ENCODE data around the gene ABCC5.
A peak's percentile ranks its signal among the peaks of the same experiment; 100 is the strongest.

DNA sequence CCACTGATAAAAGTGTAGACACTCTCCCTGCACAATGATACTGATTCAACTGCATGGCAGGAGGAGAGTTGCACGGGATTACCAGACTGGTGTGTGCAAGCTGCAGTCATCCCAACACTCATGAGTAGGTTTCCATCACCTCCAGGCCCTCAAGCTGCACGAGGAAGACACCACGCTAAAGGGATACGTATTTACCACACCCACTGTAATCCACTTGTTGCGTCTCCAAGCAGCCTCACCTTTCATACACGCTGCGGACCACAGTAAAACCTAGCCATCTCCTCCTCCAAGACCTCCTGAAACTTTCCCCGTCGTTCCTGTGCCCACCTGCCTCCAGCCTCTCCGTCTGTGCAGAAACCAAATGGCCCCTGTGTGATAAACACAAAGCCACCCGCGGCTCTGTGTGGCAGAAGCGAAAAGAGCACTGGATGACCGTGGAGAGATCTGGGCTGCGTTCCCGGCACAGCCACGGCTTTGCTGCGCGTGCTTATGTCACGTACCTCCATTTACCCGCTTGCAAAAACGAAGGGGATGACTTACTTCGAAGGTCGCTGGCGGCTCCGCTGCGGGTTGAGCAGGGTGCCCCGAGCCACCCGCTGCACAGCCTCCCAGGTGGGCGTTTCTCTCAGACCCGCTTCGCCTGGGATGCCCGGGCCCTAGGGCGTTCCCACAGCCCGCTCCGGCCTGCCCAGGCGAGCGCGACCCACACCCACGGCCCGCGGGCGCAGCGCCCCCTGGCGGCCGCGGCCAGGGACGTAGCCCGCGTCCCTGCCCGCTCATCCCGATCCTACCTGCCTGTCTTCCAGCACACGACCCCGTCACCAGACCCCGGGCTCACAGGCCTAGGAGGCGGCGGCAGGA is 643 bp downstream of the ABCC5 start:
- TF ChIP-seq, protein P1, sequence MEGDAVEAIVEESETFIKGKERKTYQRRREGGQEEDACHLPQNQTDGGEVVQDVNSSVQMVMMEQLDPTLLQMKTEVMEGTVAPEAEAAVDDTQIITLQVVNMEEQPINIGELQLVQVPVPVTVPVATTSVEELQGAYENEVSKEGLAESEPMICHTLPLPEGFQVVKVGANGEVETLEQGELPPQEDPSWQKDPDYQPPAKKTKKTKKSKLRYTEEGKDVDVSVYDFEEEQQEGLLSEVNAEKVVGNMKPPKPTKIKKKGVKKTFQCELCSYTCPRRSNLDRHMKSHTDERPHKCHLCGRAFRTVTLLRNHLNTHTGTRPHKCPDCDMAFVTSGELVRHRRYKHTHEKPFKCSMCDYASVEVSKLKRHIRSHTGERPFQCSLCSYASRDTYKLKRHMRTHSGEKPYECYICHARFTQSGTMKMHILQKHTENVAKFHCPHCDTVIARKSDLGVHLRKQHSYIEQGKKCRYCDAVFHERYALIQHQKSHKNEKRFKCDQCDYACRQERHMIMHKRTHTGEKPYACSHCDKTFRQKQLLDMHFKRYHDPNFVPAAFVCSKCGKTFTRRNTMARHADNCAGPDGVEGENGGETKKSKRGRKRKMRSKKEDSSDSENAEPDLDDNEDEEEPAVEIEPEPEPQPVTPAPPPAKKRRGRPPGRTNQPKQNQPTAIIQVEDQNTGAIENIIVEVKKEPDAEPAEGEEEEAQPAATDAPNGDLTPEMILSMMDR (IDR thresholded peaks at IDR 0.05; ENCODE audit: low read depth, low read length): peak; percentile 38
- no peak for TF ChIP-seq POLR2A (IDR thresholded peaks at IDR 0.05; ENCODE audit: extremely low read depth, insufficient read length)

Data from NB4 (cell line).